Naive thymus-derived CD4-positive, alpha-beta T cell (primary cell): ENCODE data around the gene PRELID2. TPM values are rescaled to one million over a fixed set of nuclear protein-coding genes. Genes with fewer than 3 reads are reported as not detected.
"Not testable (repeated sequence)": the region's sequence is repeated elsewhere in the genome, so short reads cannot be mapped to it uniquely, and the experiment has no call there.

Experiments used
- ATAC-seq: fragments of 150-1000 bp; cut with Tn5 transposase; 2 replicates; pipeline ENCODE4 v1.10.0; 2021; ENCODE audit warnings: mild to moderate bottlenecking, moderate library complexity
- CTCF ChIA-PET: fragments of 350-600 bp; sonication (Branson Sonifier 250); formaldehyde crosslinking; loops from one replicate; lab custom pipeline; 2021; ENCODE audit warnings: antibody characterized with exemption; lab: Charles Lee
- POLR2A ChIA-PET: fragments of 350-600 bp; sonication (Branson Sonifier 250); formaldehyde crosslinking; loops from one replicate; lab custom pipeline; 2021; ENCODE audit warnings: antibody characterized with exemption, inconsistent platforms; lab: Charles Lee
- DNase-seq, 9 donors: peaks; one replicate each; pipeline versions ENCODE4 v3.0.0 to v3.0.0-alpha.2; 2020 to 2022; ENCODE audit warnings: mixed read lengths in 1 of 9
- H3K27ac ChIP-seq: one replicate; pipeline ENCODE4 v1.7.0; 2013; ENCODE audit warnings: mild to moderate bottlenecking, low read depth, low read length, moderate library complexity
- H3K27me3 ChIP-seq, 2 donors: one replicate each; pipeline ENCODE4 v1.7.0; 2013; ENCODE audit warnings: low read length in 2 of 2, mild to moderate bottlenecking in 2 of 2, moderate library complexity in 2 of 2; ENCODE audit not compliant: control insufficient read depth in 2 of 2, insufficient read depth in 2 of 2
- H3K36me3 ChIP-seq, 3 experiments: 1 replicate in 2 of 3; 2 replicates in 1 of 3; pipeline ENCODE4 v1.7.0; 2013; ENCODE audit warnings: low read length in 3 of 3, mild to moderate bottlenecking in 3 of 3, moderate library complexity in 1 of 3; ENCODE audit not compliant: insufficient read depth in 3 of 3, control insufficient read depth in 2 of 3
- H3K4me1 ChIP-seq, 2 donors: one replicate each; pipeline ENCODE4 v1.7.0; 2013; ENCODE audit warnings: low read length in 2 of 2, mild to moderate bottlenecking in 2 of 2, moderate library complexity in 1 of 2; ENCODE audit not compliant: control insufficient read depth in 2 of 2, insufficient read depth in 2 of 2
- H3K4me3 ChIP-seq: 2 replicates; pipeline ENCODE4 v1.7.0; 2013; ENCODE audit warnings: mild to moderate bottlenecking, low read length
- H3K9me3 ChIP-seq, 3 experiments: 1 replicate in 2 of 3; 2 replicates in 1 of 3; pipeline ENCODE4 v1.7.0; 2013; ENCODE audit warnings: low read length in 3 of 3; ENCODE audit not compliant: control insufficient read depth in 2 of 3
- H3K27ac Mint-ChIP-seq, 9 donors: one replicate each; pipeline ENCODE4 v1.8.0; 2020 to 2022; ENCODE audit warnings: mixed read lengths in 9 of 9, mild to moderate bottlenecking in 8 of 9, moderate library complexity in 5 of 9, inconsistent platforms in 2 of 9
- H3K27me3 Mint-ChIP-seq, 5 donors: one replicate each; pipeline ENCODE4 v1.8.0; 2021 to 2022; ENCODE audit warnings: mixed read lengths in 5 of 5, mild to moderate bottlenecking in 1 of 5
- H3K36me3 Mint-ChIP-seq, 5 donors: one replicate each; pipeline ENCODE4 v1.8.0; 2020 to 2022; ENCODE audit warnings: mixed read lengths in 5 of 5, mild to moderate bottlenecking in 3 of 5, inconsistent platforms in 1 of 5
- H3K4me1 Mint-ChIP-seq, 7 donors: one replicate each; pipeline ENCODE4 v1.8.0; 2020 to 2022; ENCODE audit warnings: mixed read lengths in 7 of 7, mild to moderate bottlenecking in 3 of 7, inconsistent platforms in 1 of 7
- H3K4me3 Mint-ChIP-seq, 10 donors: one replicate each; pipeline ENCODE4 v1.8.0; 2020 to 2022; ENCODE audit warnings: mild to moderate bottlenecking in 10 of 10, mixed read lengths in 10 of 10, moderate library complexity in 6 of 10, inconsistent platforms in 2 of 10
- H3K9me3 Mint-ChIP-seq, 11 donors: one replicate each; pipeline ENCODE4 v1.8.0; 2020 to 2022; ENCODE audit warnings: mixed read lengths in 11 of 11, mild to moderate bottlenecking in 4 of 11, inconsistent platforms in 1 of 11, moderate library complexity in 1 of 11
- intact Hi-C, 2 donors: fragments of 100-400 bp; cut with micrococcal nuclease; formaldehyde crosslinking; loops; one replicate each; pipeline ENCODE4 v1.15.1; 2023
- polyA plus RNA-seq, 2 donors: library from polyadenylated mRNA; unstranded; fragments of 300-500 nt; fragmentation: Illumina TruSeq; gene quantifications; one replicate each; pipeline ENCODE4 v1.2.3, GENCODE V29; 2021
- total RNA-seq, 6 experiments: library from RNA in 5 of 6; stranded (reverse) in 5 of 6; gene quantifications; 1 replicate in 5 of 6; 2 replicates in 1 of 6; pipeline ENCODE4 v1.2.3 and lab custom pipeline; 2021 to 2026

PRELID2 gene
- total and polyA plus RNA-seq, 7 experiments from 2014 or later = 0.29 to 4.1 (median 1.3) TPM; not detected in 2

DNA sequence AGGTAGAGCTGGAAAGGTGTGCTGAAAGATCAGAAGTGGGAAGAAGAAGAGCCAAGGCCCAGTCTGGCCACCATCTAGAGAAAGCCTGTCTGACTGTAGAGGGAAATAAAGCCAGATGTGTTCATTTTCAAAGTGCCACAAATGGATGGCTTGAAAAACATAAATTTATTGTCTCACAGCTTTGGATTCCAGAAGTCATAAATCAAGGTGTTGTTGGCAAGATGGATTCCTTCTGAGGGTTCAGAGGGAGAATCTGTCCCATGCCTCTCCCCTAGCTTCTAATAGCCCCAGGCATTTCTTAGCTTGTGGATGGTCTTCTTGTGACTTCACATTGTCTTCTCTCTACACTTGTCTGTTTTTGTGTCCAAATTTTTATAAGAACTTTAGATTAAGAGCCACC is 6.2 kb upstream of the PRELID2 start:
- intact Hi-C loops = no loop called here
- CTCF ChIA-PET = no interaction called here
- peaks cover 16 to 27% (median 23%) of the 10 kb centered on the region in 5 donors for H3K27me3 Mint-ChIP-seq
- Histone ChIP-seq H3K4me1 (no peaks in the 10 kb centered on the region), H3K36me3 (no peaks in the 10 kb centered on the region), H3K27me3 (no peaks in the 10 kb centered on the region), H3K4me3 (no peak overlapping the region), H3K27ac (no peak overlapping the region), H3K9me3 (no peaks in the 10 kb centered on the region)
- peaks cover 0 to 4% (median 0%) of the 10 kb centered on the region in 11 donors for H3K9me3 Mint-ChIP-seq
- H3K36me3 Mint-ChIP-seq = no peaks in the 10 kb centered on the region
- DNase-seq (no peak), ATAC-seq (no peak)
- no peak overlapping the region for H3K27ac Mint-ChIP-seq
- POLR2A ChIA-PET = no interaction called here
- no peak overlapping the region for H3K4me3 Mint-ChIP-seq
- peaks cover 0 to 5% (median 4%) of the 10 kb centered on the region in 7 donors for H3K4me1 Mint-ChIP-seq

DNA sequence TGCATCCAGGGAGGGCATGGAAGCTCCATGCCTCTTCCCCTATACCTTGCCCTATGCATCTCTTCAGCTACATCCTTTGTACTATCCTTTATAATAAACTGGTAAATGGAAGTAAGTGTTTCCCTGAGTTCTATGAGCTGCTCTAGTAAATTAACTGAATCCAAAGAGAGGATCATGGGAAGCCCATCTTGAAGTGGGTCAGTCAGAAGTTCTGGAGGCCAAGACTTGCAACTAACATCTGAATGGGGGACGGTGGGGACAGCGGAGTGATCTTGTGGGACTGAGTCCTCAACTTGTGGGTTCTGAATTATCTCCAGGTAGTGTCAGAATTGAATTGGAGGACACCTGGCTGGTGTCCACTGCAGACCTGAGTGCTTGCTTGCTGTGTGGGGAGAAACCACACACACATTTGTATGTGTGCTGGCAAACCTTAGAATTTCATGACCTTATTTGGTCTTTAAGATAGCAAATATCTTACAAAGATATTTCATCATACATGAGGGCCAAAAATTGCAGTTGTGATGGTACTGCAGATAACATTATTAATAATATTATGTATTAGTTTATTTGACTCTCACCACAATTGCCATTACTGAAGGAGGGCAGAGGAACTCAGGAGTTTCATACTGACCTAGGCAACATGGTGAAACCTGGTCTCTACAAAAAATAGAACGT is 5.5 kb upstream of the PRELID2 start:
- Histone ChIP-seq H3K4me1 (peaks cover 0 to 4% of the 10 kb centered on the region in 2 donors), H3K27me3 (no peaks in the 10 kb centered on the region), H3K9me3 (no peaks in the 10 kb centered on the region), H3K36me3 (no peaks in the 10 kb centered on the region), H3K4me3 (no peak overlapping the region), H3K27ac (no peak overlapping the region)
- POLR2A ChIA-PET = no interaction called here
- no peak overlapping the region for H3K4me3 Mint-ChIP-seq
- peaks cover 0 to 2% (median 0%) of the 10 kb centered on the region in 11 donors for H3K9me3 Mint-ChIP-seq
- no peaks in the 10 kb centered on the region for H3K36me3 Mint-ChIP-seq
- ATAC-seq (no peak), DNase-seq (no peak)
- H3K27ac Mint-ChIP-seq = no peak overlapping the region
- H3K4me1 Mint-ChIP-seq = peaks cover 0 to 11% (median 5%) of the 10 kb centered on the region in 7 donors
- CTCF ChIA-PET = no interaction called here
- H3K27me3 Mint-ChIP-seq = peaks cover 16 to 32% (median 20%) of the 10 kb centered on the region in 5 donors
- intact Hi-C loops = no loop called here

DNA sequence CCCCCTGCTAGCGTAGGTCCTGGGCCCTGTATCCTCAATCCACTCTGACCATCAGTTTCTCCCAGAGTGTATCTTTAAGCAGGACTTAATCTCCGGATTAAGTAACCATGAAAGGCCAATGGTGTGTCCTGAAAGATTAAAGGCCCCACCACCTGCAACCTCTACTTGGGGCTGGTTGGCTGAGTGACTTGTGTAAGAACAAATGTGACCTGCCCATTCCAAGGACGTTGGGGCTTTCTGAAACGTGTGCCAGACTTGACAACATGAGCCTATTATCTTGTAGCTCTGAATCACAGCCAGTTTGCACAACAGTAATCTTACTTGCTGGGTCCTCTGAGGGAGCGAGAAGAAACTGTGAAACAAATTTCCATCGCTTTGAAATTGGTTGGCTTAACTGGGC is 3.1 kb upstream of the PRELID2 start:
- H3K9me3 ChIP-seq = no peaks in the 10 kb centered on the region
- ATAC-seq (no peak), DNase-seq (no peak)
- Mint-ChIP-seq H3K4me1 (peaks cover 0 to 21% (median 12%) of the 10 kb centered on the region in 7 donors), H3K27me3 (peaks cover 21 to 35% (median 22%) of the 10 kb centered on the region in 5 donors), H3K27ac (no peak overlapping the region), H3K36me3 (no peaks in the 10 kb centered on the region), H3K4me3 (no peak overlapping the region), H3K9me3 (peaks cover 0 to 2% (median 0%) of the 10 kb centered on the region in 11 donors)
- no peak overlapping the region for H3K27ac ChIP-seq
- ChIA-PET CTCF (no interaction called here), POLR2A (no interaction called here)
- intact Hi-C loops = no loop called here
- H3K4me3 ChIP-seq = no peak overlapping the region
- H3K27me3 ChIP-seq = no peaks in the 10 kb centered on the region
- H3K4me1 ChIP-seq = peaks cover 0 to 4% of the 10 kb centered on the region in 2 donors
- H3K36me3 ChIP-seq = no peaks in the 10 kb centered on the region

DNA sequence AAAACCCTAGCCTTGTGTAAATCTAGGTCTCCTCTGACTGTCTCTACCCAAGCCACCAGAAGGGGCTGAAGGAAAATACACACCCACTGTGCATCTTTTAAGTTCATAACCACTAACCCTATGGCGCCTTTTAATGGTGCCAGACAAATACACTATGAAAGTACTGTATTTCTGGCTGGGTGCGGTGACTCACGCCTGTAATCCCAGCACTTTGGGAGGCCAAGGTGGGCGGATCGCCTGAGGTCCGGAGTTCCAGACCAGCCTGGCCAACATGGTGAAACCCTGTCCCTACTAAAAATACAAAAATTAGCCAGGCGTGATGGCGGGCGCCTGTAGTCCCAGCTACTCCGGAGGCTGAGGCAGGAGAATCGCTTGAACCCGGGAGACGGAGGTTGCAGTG is 1.1 kb upstream of the PRELID2 start:
- DNase-seq, H3K9me3 ChIP-seq, H3K9me3 Mint-ChIP-seq, intact Hi-C loops, ATAC-seq, H3K36me3 Mint-ChIP-seq, H3K36me3 ChIP-seq, H3K27ac ChIP-seq, H3K27me3 ChIP-seq, POLR2A ChIA-PET, H3K4me3 ChIP-seq, H3K4me1 ChIP-seq, H3K27ac Mint-ChIP-seq: not testable (repeated sequence)
- peak overlapping the region in 5 of 10 donors; percentile 35 to 81 (median 59) for H3K4me3 Mint-ChIP-seq
- CTCF ChIA-PET = interaction anchor here (0.5 kb wide), 1 partner anchor 16 kb away, joined by 3 read pairs; no protein-coding TSS in a partner anchor
- H3K27me3 Mint-ChIP-seq = peaks cover 14 to 30% (median 24%) of the 10 kb centered on the region in 5 donors
- peaks cover 0 to 21% (median 12%) of the 10 kb centered on the region in 7 donors for H3K4me1 Mint-ChIP-seq

DNA sequence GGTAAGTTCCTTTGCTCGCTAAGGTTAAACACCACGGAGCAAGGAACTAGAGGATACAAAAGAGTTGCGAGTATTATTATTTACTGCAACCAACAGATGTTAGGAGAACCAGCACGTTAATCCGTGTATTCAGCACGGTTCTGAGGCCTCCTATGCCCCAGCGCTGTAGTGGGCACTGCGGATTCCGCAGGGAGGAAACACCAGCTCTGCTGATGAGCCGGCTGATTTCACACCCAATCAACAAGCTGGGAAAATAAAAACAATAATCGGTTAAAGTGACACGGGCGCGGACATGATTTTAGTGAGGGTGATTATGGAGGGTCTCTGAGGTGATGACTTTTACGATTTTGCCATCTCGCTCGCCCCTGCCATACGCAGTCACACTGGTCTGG is 702 bp upstream of the PRELID2 start:
- ChIA-PET POLR2A (no interaction called here), CTCF (interaction anchor here (0.5 kb wide), 1 partner anchor 16 kb away, joined by 3 read pairs; no protein-coding TSS in a partner anchor)
- Histone ChIP-seq H3K4me3 (peak overlapping the region; percentile 35), H3K36me3 (no peaks in the 10 kb centered on the region), H3K4me1 (peaks cover 0 to 4% of the 10 kb centered on the region in 2 donors), H3K27ac (no peak overlapping the region), H3K27me3 (no peaks in the 10 kb centered on the region), H3K9me3 (no peaks in the 10 kb centered on the region)
- peaks cover 0 to 2% (median 0%) of the 10 kb centered on the region in 11 donors for H3K9me3 Mint-ChIP-seq
- intact Hi-C loops = no loop called here
- peaks cover 14 to 30% (median 24%) of the 10 kb centered on the region in 5 donors for H3K27me3 Mint-ChIP-seq
- H3K36me3 Mint-ChIP-seq = no peaks in the 10 kb centered on the region
- no peak overlapping the region for H3K27ac Mint-ChIP-seq
- H3K4me3 Mint-ChIP-seq = peak overlapping the region; percentile 28 to 81 (median 58)
- ATAC-seq (no peak), DNase-seq (no peak)
- peaks cover 0 to 21% (median 10%) of the 10 kb centered on the region in 7 donors for H3K4me1 Mint-ChIP-seq

DNA sequence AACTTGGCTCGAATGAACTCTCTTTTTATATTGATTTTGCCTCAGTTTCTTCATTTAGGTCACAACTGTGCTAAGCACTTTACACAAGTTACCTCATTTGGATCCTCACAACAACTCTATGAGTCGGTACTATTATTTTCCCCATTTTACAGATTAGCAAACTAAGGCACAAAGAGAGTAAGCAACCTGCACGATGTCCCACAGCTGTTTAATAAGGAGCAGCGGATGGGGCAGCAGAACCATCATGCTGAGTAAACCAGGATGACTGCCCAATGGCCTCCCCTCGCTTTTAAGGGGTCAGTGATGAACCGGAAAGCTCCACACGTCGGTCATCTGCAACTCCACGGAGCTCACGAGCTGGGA is 607 bp downstream of the PRELID2 start:
- peak overlapping the region in 9 of 10 donors; percentile 24 to 72 (median 58) for H3K4me3 Mint-ChIP-seq
- DNase-seq (no peak), ATAC-seq (no peak)
- H3K4me1 Mint-ChIP-seq = peaks cover 0 to 25% (median 10%) of the 10 kb centered on the region in 7 donors
- peaks cover 14 to 30% (median 19%) of the 10 kb centered on the region in 5 donors for H3K27me3 Mint-ChIP-seq
- CTCF ChIA-PET = no interaction called here
- no peak overlapping the region for H3K27ac ChIP-seq
- H3K27me3 ChIP-seq = no peaks in the 10 kb centered on the region
- H3K9me3 ChIP-seq = no peaks in the 10 kb centered on the region
- H3K9me3 Mint-ChIP-seq = peaks cover 0 to 2% (median 0%) of the 10 kb centered on the region in 11 donors
- H3K36me3 Mint-ChIP-seq = no peaks in the 10 kb centered on the region
- intact Hi-C loops = no loop called here
- no peak overlapping the region for H3K27ac Mint-ChIP-seq
- POLR2A ChIA-PET = no interaction called here
- no peaks in the 10 kb centered on the region for H3K36me3 ChIP-seq
- H3K4me1 ChIP-seq = peaks cover 0 to 4% of the 10 kb centered on the region in 2 donors
- H3K4me3 ChIP-seq = peak overlapping the region; percentile 35
